A549 (cell line): Measurements from ENCODE around the gene GAS7. TPM values are rescaled to one million over a fixed set of nuclear protein-coding genes. Genes with fewer than 3 reads are reported as not detected.

Source experiments
- ATAC-seq, 2 experiments: fragments of 200-7000 bp in 1 of 2; fragments of >200 bp in 1 of 2; cut with Nextera tagmentation in 1 of 2; cut with Tn5 transposase in 1 of 2; 3 replicates each; pipeline versions ENCODE4 v1.8.0 to v1.9.1; 2018 to 2020; ENCODE audit warnings: mild to moderate bottlenecking in 1 of 2, moderate library complexity in 1 of 2
- CTCF ChIA-PET: fragments of 300-600 bp; sonication (Branson Sonifier 250); formaldehyde crosslinking; extraction: SDS; loops from one replicate; lab custom pipeline; 2021; ENCODE audit warnings: antibody characterized with exemption, inconsistent platforms; lab: Yijun Ruan, JAX
- POLR2A ChIA-PET: fragments of 350-600 bp; formaldehyde crosslinking; extraction: SDS; loops from one replicate; lab custom pipeline; 2021; ENCODE audit warnings: antibody characterized with exemption, inconsistent platforms; lab: Yijun Ruan, JAX
- DNase-seq, 2 experiments: peaks; one replicate each; pipeline versions ENCODE4 v3.0.0 to v3.0.0-alpha.2; 2011 to 2016; ENCODE audit warnings: low read depth in 1 of 2, low spot score in 1 of 2
- FAIRE-seq: peaks from 2 replicates; lab custom pipeline; 2011; peaks lifted over from hg19 to GRCh38; lab: Jason Lieb, UNC
- H3K27ac ChIP-seq, 2 experiments: fragments of >200 bp; sonication (Bioruptor Twin); formaldehyde crosslinking; 3 replicates each; pipeline ENCODE4 v1.5.1; 2016 to 2017
- H3K4me1 ChIP-seq: fragments of >200 bp; sonication (Bioruptor Twin); formaldehyde crosslinking; 3 replicates; pipeline ENCODE4 v1.6.1; 2016
- H3K4me2 ChIP-seq: fragments of >200 bp; sonication (Bioruptor Twin); formaldehyde crosslinking; 3 replicates; pipeline ENCODE4 v1.6.1; 2016
- H3K4me3 ChIP-seq: fragments of >200 bp; sonication (Bioruptor Twin); formaldehyde crosslinking; 3 replicates; pipeline ENCODE4 v1.5.1; 2016
- H3K9me3 ChIP-seq: fragments of >200 bp; sonication (Bioruptor Twin); formaldehyde crosslinking; 3 replicates; pipeline ENCODE4 v1.6.1; 2016
- ATOH8 ChIP-seq: fragments of 250-450 bp; sonication (Bioruptor Pico); IDR thresholded peaks from 2 replicates; pipeline ENCODE4 v1.5.0; 2020; ENCODE audit warnings: low read depth, mild to moderate bottlenecking, moderate library complexity
- BHLHE40 ChIP-seq: IDR thresholded peaks from 2 replicates; pipeline ENCODE4 v1.6.1; 2012; ENCODE audit warnings: low read depth, low read length, inconsistent platforms
- CBX8 ChIP-seq: fragments of 200-600 bp; sonication (generic); IDR thresholded peaks from 2 replicates; pipeline ENCODE4 v1.6.1; 2016
- CEBPB ChIP-seq, 2 experiments: fragments of >200 bp in 1 of 2; sonication (Bioruptor Twin) in 1 of 2; formaldehyde crosslinking in 1 of 2; IDR thresholded peaks; 2 replicates each; pipeline ENCODE4 v1.6.1; 2012 to 2016
- CHD2 ChIP-seq: fragments of 150-350 bp; IDR thresholded peaks from 2 replicates; pipeline ENCODE4 v1.6.1; 2014; ENCODE audit warnings: low read length; ENCODE audit not compliant: partially characterized antibody
- E2F6 ChIP-seq: IDR thresholded peaks from 2 replicates; pipeline ENCODE4 v1.6.1; 2012; ENCODE audit warnings: low read depth, borderline replicate concordance
- EHF ChIP-seq: fragments of 250-450 bp; sonication (Bioruptor Pico); IDR thresholded peaks from 2 replicates; pipeline ENCODE4 v1.5.0; 2020; ENCODE audit warnings: mild to moderate bottlenecking
- EHMT2 ChIP-seq: fragments of 200-600 bp; sonication (generic); IDR thresholded peaks from 2 replicates; pipeline ENCODE4 v1.6.1; 2016; ENCODE audit warnings: antibody characterized with exemption, low read depth, mild to moderate bottlenecking, moderate library complexity
- EP300 ChIP-seq, 2 experiments: fragments of >200 bp; sonication (Bioruptor Twin); formaldehyde crosslinking; IDR thresholded peaks; 2 replicates in 1 of 2; 3 replicates in 1 of 2; pipeline ENCODE4 v1.6.1; 2016 to 2017
- HOXA7 ChIP-seq: fragments of 250-450 bp; sonication (Bioruptor Pico); IDR thresholded peaks from 2 replicates; pipeline ENCODE4 v1.5.0; 2020; ENCODE audit warnings: mild to moderate bottlenecking, moderate library complexity
- MAFK ChIP-seq: fragments of 450-650 bp; IDR thresholded peaks from 2 replicates; pipeline ENCODE4 v1.6.1; 2014; ENCODE audit not compliant: partially characterized antibody
- MYC ChIP-seq: IDR thresholded peaks from 2 replicates; pipeline ENCODE4 v1.6.1; 2012; ENCODE audit warnings: mild to moderate bottlenecking, inconsistent platforms, low read length, improper control_type of control experiment, borderline replicate concordance
- NFE2L2 ChIP-seq: fragments of 150-350 bp; conservative IDR thresholded peaks from 2 replicates; pipeline ENCODE4 v1.6.1; 2014; ENCODE audit warnings: low read length
- RAD21 ChIP-seq, 2 experiments: fragments of >200 bp in 1 of 2; sonication (Bioruptor Twin) in 1 of 2; formaldehyde crosslinking in 1 of 2; IDR thresholded peaks in 1 of 2; conservative IDR thresholded peaks in 1 of 2; 2 replicates in 1 of 2; 3 replicates in 1 of 2; pipeline ENCODE4 v1.6.1; 2012 to 2018; ENCODE audit warnings: inconsistent platforms in 1 of 2
- RARB ChIP-seq: fragments of 250-450 bp; sonication (Bioruptor Pico); IDR thresholded peaks from 2 replicates; pipeline ENCODE4 v1.8.0; 2021; ENCODE audit warnings: mild to moderate bottlenecking, moderate library complexity
- ZC3H11A ChIP-seq: fragments of 450-650 bp; IDR thresholded peaks from 2 replicates; pipeline ENCODE4 v1.6.1; 2014; ENCODE audit warnings: antibody characterized with exemption, mild to moderate bottlenecking
- ZFP36 ChIP-seq: fragments of 450-650 bp; IDR thresholded peaks from 2 replicates; pipeline ENCODE4 v1.6.1; 2014; ENCODE audit warnings: borderline replicate concordance; ENCODE audit not compliant: partially characterized antibody
- WGBS: methylation state at CpG from one replicate; pipeline ENCODE4 v1.1.6; 2017; ENCODE audit errors: missing lambda C conversion rate; 5-methylcytosine and 5-hydroxymethylcytosine counted together
- polyA plus RNA-seq, 4 experiments: library from polyadenylated mRNA; depleted of rRNA in 3 of 4; stranded (reverse); fragments of >200 nt; fragmentation: RNase III in 1 of 4; extraction: RNeasy Plus Mini Kit Qiagen cat#74134 plus additional on column Dnase treatment in 1 of 4; gene quantifications; 2 replicates in 3 of 4; 3 replicates in 1 of 4; pipeline ENCODE4 v1.2.3, GENCODE V29; 2011 to 2017
- TF ChIP-seq, protein P1 (sequence below): fragments of 150-350 bp; IDR thresholded peaks from 2 replicates; pipeline ENCODE4 v1.6.1; 2014; ENCODE audit warnings: low read depth, mild to moderate bottlenecking, low read length
- TF ChIP-seq, protein P2 (sequence below): fragments of >200 bp; sonication (Bioruptor Twin); formaldehyde crosslinking; IDR thresholded peaks from 2 replicates; pipeline ENCODE4 v1.6.1; 2016
- TF ChIP-seq, protein P3 (sequence below): IDR thresholded peaks from 2 replicates; pipeline ENCODE4 v1.6.1; 2012
- TF ChIP-seq, protein P4 (sequence below): fragments of 250-450 bp; sonication (Bioruptor Pico); IDR thresholded peaks from 2 replicates; pipeline ENCODE4 v1.5.0; 2021; ENCODE audit warnings: mild to moderate bottlenecking, moderate library complexity, borderline replicate concordance

Gene GAS7
- polyA plus RNA-seq, 2 of the 4 experiments (the other 2 are of a cell fraction) = 1.3 to 1.5 TPM

DNA sequence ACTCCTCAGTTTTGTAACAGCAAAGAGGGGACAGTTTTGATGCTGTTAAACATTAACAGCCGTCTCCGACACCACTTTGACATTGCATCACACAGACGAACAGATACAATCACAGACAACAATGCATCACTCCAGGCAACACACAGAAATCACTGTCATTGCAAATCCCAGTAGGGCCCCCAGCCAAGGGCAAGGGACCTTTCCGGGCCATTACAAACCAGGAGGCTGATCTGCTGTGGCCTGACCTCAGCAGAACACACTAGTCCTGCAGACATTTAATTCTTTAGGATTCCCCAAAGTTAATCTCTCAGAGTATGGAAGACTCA, 157.2 kb downstream of the GAS7 start:
- DNase-seq (peak; percentile 33 to 51), ATAC-seq (peak in 1 of 2 experiments; percentile 65), FAIRE-seq (no peak)
- Histone ChIP-seq H3K9me3 (no peaks in the 10 kb centered on the region), H3K4me2 (peak overlapping the region; percentile 49), H3K4me1 (peaks cover 12% of the 10 kb centered on the region), H3K27ac (peak overlapping the region; percentile 26 to 44; a peak in 5 of 6 replicates), H3K4me3 (no peak overlapping the region)
- TF ChIP-seq CEBPB (IDR thresholded peaks at IDR 0.05) = peak; percentile 42 to 71
- no peak for TF ChIP-seq ZC3H11A
- CTCF ChIA-PET = no interaction called here
- POLR2A ChIA-PET = interaction anchor here (0.6 kb wide), 1 partner anchor 234 kb away, joined by 4 read pairs; no protein-coding TSS in a partner anchor
- WGBS = 23% methylated on average over 4 of the region's 4 CpGs

DNA sequence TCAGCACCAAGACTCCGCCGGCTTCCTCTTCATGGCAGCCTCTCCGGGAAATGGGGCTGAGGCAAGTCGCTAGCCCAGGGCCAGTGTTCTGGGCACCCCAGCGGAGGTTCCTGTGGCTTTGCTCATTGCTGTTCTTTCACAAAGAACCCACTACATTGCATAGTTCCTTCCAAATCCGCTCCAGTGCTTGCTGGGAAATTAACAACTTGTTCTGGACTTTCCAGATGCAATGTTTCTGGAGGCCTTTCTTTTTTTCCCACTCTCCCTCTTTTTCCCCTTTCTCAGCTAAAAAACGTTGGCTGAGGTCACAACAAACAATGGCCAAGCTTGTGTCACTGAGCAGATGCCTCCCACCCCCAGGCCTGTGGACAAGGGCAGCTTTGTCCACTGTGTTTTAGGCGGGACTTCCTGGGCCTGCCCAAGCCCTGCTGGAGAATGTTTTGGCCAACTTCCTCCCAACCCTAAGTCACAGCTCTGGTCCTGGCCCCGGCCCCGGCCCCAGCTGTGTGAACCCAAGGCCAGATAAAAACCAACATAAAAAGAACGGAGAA, 161.8 kb downstream of the GAS7 start:
- no peak for ATAC-seq
- CTCF ChIA-PET = interaction anchor here (0.8 to 1.1 kb wide), 3 partner anchors 48 to 578 kb away, joined by 3 to 4 read pairs (median 3); no protein-coding TSS in a partner anchor

DNA sequence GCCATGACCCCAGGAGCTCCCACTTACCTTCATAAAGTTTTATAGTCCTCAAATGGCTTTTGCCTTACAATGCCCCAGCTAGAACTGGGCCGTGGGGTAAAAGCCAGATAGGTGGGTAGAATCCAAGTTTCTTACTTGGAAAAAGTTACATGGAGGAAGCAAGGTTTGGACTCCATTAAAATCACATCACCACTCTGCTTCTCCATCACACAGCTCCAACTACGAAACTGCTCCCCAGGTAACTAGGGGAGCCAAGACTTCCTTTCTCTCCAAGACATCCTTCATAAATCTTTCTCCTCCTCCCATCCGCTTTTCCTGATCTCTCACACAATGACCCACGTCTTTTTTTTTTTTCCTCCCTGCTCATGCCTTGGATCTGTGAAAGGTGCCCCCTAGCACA, 162.5 kb downstream of the GAS7 start:
- no peak for ATAC-seq
- H3K27ac ChIP-seq = no peak overlapping the region
- TF ChIP-seq, protein P1, sequence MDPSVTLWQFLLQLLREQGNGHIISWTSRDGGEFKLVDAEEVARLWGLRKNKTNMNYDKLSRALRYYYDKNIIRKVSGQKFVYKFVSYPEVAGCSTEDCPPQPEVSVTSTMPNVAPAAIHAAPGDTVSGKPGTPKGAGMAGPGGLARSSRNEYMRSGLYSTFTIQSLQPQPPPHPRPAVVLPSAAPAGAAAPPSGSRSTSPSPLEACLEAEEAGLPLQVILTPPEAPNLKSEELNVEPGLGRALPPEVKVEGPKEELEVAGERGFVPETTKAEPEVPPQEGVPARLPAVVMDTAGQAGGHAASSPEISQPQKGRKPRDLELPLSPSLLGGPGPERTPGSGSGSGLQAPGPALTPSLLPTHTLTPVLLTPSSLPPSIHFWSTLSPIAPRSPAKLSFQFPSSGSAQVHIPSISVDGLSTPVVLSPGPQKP = no peak
- TF ChIP-seq, protein P2, sequence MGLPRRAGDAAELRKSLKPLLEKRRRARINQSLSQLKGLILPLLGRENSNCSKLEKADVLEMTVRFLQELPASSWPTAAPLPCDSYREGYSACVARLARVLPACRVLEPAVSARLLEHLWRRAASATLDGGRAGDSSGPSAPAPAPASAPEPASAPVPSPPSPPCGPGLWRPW = no peak
- no peak for TF ChIP-seq ZFP36
- TF ChIP-seq RARB (CRISPR knock-in tag) = no peak
- TF ChIP-seq ATOH8 (CRISPR knock-in tag) = no peak
- TF ChIP-seq, protein P3, sequence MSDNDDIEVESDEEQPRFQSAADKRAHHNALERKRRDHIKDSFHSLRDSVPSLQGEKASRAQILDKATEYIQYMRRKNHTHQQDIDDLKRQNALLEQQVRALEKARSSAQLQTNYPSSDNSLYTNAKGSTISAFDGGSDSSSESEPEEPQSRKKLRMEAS = no peak
- no peak for TF ChIP-seq ZC3H11A
- TF ChIP-seq MYC = no peak
- TF ChIP-seq MAFK = no peak
- no peak for TF ChIP-seq E2F6
- no peak for TF ChIP-seq NFE2L2
- H3K9me3 ChIP-seq = no peaks in the 10 kb centered on the region
- POLR2A ChIA-PET = no interaction called here
- 37% methylated on average over 4 of the region's 4 CpGs for WGBS
- no peak overlapping the region for H3K4me2 ChIP-seq
- FAIRE-seq = no peak
- H3K4me3 ChIP-seq = no peak overlapping the region
- peaks cover 7% of the 10 kb centered on the region; the same call in 2 of the 3 replicates for H3K4me1 ChIP-seq
- DNase-seq = no peak
- CTCF ChIA-PET = interaction anchor here (0.6 to 1.1 kb wide), 3 partner anchors 49 to 291 kb away, joined by 3 to 4 read pairs (median 3); no protein-coding TSS in a partner anchor

More for the DNA sequence above, 161.8 kb downstream of the GAS7 start:
- H3K9me3 ChIP-seq = no peaks in the 10 kb centered on the region
- TF ChIP-seq CHD2 (no peak), HOXA7 (no peak), RARB (CRISPR knock-in tag) (no peak), EHF (CRISPR knock-in tag) (no peak), CBX8 (no peak), EP300 (IDR thresholded peaks at IDR 0.05) (no peak), BHLHE40 (no peak), EHMT2 (no peak), RAD21 (conservative IDR thresholded peaks at IDR 0.05 in 1 of 2, IDR thresholded peaks at IDR 0.05 in 1 of 2) (no peak)
- TF ChIP-seq, protein P4, sequence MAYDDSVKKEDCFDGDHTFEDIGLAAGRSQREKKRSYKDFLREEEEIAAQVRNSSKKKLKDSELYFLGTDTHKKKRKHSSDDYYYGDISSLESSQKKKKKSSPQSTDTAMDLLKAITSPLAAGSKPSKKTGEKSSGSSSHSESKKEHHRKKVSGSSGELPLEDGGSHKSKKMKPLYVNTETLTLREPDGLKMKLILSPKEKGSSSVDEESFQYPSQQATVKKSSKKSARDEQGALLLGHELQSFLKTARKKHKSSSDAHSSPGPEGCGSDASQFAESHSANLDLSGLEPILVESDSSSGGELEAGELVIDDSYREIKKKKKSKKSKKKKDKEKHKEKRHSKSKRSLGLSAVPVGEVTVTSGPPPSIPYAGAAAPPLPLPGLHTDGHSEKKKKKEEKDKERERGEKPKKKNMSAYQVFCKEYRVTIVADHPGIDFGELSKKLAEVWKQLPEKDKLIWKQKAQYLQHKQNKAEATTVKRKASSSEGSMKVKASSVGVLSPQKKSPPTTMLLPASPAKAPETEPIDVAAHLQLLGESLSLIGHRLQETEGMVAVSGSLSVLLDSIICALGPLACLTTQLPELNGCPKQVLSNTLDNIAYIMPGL (CRISPR knock-in tag) = no peak
- no peak for FAIRE-seq
- H3K4me3 ChIP-seq = no peak overlapping the region
- no peak for DNase-seq
- H3K4me1 ChIP-seq = peaks cover 14% of the 10 kb centered on the region
- H3K4me2 ChIP-seq = no peak overlapping the region
- POLR2A ChIA-PET = no interaction called here
- no peak overlapping the region for H3K27ac ChIP-seq
- 40% methylated on average over 11 of the region's 11 CpGs for WGBS
